Stimulated activated CD8-positive, alpha-beta memory T cell treated with anti-CD3 and anti-CD28 coated beads, Interleukin-4, amount 100 ng/mL, for 1 hour (primary cell): ENCODE results near the gene PLCB3.
"Not testable (repeated sequence)": the region's sequence is repeated elsewhere in the genome, so short reads cannot be mapped to it uniquely, and the experiment has no call there.

ENCODE experiments used
- DNase-seq, 2 donors: peaks; one replicate each; pipeline ENCODE4 v3.0.0-alpha.2; 2020; ENCODE audit warnings: low read depth in 2 of 2, low spot score in 1 of 2

Gene PLCB3

DNA sequence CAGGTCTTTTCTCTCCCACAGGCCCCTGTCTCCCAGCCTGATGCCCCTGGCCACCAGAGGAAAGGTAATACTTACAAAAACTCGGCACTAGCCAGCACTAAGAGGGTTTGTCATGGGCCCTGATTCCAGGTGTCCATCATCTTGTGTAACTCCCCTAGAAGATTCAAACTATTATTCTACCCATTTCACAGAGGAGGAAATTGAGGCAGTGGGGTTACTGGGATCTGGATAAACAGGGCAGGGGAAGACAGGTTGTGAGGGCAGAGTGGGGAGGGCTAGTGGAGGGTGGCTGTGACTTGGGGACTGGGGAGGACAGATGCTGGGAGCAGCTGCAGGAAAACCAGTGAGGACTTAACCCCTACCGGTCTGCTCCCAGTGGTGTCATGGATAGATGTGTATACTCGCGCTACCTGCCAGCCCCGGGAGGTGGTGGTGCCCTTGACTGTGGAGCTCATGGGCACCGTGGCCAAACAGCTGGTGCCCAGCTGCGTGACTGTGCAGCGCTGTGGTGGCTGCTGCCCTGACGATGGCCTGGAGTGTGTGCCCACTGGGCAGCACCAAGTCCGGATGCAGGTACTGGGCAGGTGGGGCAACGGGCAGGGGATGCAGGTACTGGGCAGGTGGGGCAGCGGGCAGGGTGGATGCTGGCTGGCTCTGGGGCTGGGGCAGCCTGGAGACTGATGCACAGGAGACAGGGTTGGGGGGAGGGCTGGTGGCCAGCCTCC, 15.7 kb upstream of the PLCB3 start:
- no peak for DNase-seq

DNA sequence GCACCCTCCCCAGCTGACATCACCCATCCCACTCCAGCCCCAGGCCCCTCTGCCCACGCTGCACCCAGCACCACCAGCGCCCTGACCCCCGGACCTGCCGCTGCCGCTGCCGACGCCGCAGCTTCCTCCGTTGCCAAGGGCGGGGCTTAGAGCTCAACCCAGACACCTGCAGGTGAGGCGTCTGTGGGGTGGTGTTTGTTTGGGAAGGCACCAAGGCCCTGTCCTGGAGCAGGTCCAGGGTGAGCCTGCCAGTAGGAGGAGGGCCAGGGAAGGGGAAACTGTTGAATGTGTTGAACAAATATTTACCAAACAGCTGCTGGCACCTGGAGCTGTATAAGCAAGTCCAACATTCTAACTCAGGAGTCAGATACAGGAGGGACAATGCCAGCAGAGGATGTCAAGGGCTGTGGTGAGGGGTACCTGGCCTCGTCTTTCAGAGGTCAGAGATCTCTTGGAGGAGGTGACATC, 13.8 kb upstream of the PLCB3 start:
- DNase-seq = no peak

DNA sequence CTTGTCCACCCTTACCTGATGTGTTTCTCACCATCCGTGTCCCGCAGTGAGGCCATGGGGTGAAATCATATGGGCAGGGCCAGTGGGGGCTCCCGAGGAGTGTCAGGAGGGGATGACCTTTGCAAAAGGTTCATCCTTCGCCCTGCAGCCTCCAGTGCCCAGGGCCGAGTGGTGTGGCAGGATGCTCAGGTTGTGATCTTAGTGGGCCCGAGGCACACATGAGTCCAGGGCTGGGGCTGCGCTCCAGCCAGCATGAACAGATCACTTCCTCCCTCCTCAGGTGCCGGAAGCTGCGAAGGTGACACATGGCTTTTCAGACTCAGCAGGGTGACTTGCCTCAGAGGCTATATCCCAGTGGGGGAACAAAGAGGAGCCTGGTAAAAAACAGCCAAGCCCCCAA, 13.3 kb upstream of the PLCB3 start:
- DNase-seq = no peak

- no peak for DNase-seq
Measured at GRCh38 chr11:64238999-64239398, 12.3 kb upstream of the PLCB3 start.

GRCh38 chr11:64239662-64240434, 11.5 kb upstream of the PLCB3 start:
- no peak for DNase-seq

DNA sequence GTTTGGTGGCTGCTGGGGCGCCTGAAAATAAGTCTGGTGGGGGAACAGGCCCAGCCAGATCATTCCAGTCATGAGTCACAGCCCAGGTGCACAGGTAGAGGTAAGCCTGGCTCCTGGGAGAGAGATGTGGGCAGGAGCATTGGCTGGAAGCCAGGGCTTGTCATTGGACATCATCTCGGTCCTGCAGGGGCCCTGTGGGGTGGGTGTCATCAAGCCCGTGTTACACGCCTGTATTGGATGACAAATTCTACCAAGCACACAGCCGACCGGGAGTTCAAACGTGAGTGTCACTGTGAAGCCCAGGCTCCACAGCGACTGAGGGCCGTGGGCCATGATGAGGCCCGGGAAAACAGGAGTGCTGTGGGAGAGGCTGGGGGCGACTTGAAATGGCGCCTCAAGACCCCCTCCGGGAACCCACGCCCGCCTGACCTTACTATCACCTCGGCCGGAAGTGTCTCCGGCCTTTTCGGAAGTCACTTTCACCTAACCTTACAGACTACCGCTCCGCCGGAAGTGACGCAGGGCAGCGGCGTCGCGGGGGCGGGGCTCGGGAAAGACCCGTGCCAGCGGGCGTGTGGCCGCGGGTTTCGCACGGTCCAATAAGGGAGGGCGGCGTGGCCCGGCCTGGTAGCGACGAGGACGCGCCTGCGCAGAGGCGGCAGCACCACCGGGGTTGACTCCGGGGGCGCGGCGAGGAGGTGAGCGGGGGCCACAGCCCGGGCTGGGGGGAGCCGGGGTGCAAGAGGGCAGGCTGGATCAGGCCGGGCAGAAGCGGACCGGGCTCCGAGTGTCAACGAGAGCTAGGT, 10.7 kb upstream of the PLCB3 start, which contains the start of gene FKBP2:
Gene FKBP2 (plus strand): TSS at position 661 of the 806 bp plus-strand sequence. CDS start 1,293 bp downstream, outside the sequence.
- peak; percentile 95 to 97 for DNase-seq

DNA sequence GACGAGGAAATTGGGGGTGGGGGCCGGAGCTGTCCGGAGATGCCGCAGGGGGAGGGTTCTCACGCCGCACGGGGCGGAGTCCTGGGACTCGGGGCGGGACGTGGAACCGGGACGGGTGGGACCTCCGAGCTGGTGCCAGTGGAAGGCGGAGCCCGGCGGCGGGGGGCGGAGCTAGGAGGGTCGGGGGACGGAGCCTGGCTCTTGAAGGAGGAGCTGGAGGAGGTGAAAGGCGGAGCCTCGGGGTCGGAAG, 10.2 kb upstream of the PLCB3 start:
- peak; percentile 97 to 99 for DNase-seq

GRCh38 chr11:64241491-64242374, 9.6 kb upstream of the PLCB3 start:
- no peak for DNase-seq

DNA sequence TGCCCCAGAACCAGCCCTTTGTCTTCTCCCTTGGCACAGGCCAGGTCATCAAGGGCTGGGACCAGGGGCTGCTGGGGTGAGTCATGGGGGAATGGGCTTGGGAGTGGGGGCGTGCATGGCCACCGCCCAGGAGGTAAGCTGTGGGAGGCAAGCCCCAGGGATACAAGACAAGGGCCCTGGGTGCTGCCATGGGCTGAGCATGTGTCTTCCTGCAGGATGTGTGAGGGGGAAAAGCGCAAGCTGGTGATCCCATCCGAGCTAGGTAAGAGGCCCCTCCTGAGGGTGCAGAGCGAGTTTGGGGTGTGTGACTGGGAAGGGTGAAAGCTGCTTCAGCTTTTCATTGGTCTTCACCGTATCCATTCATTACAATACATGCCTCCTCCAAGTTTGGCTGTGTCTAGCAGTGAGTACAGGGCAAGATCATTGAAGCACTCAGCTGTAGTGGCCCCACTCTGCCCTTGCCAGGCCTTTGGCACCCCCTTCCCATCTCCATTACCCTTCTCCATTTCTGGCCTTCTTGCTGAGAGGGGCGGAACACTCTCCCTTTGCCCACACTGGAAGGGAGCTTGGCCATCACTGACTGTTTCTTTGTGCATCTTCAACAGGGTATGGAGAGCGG, 8.0 kb upstream of the PLCB3 start:
- DNase-seq = no peak

DNA sequence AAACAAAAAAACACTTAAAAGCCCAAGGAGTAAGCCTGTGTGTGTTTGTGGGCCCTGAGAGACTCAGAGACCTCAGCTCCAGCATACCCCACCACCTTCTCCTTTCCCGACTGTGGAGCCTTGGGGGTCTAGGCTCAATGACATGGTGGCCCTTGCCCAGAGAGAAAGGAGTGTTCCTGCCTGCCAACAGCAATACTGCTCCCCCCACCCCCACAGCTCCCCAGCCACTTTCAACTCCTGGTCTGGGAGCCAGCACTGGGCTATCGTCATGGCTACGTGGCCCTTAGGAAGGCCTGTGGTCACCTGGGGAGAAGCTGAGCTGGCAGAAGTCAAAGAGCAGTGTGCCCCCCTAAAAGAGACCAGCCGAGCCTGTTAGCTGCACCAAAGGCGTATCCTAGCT, 7.2 kb upstream of the PLCB3 start:
- DNase-seq = no peak

- DNase-seq = no peak
Measured at GRCh38 chr11:64244966-64245365, 6.4 kb upstream of the PLCB3 start.

GRCh38 chr11:64245401-64245796, 5.9 kb upstream of the PLCB3 start:
- no peak for DNase-seq

DNA sequence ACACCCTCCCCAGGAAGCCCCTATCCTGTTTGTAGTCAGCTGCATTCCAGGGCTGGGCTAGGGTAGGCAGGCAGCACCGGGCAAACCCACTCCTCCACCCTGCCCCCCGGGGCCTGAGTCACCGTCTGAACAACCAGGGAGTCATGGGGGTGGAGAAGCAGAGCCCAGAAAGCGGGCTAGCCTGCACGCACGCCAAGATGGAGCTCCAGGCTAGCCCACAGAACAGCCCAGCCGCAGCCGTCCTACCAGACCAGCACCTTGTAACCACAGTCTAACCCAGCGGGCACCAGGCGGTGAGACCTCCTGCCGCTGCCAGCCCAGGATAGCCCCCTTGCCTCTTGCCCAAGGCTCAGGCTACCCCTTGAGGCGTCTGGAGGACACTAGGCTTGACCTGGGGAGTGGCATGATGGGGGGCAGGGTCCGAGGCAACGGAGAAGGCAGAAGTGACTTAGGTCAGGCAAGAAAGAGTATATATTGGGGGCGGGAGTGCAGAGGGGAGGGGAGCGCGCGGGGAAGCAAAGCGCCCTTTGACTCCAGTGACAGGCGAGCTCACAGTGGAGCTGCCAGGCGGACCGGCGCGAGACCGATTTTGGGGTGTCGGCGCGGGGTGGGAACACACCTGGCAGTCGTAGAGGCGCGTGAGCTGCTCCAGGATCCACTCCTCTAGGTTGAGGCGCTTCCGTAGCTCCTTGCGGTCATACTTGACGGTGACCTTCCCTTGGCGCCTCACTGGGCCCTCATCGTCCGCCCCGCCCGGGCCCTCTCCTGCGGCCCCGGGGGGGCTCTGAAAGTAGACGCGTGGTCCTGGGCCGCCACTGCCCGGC, 5.3 kb upstream of the PLCB3 start:
- DNase-seq = peak in 1 of 2 donors; percentile 39

GRCh38 chr11:64246621-64246870, 4.8 kb upstream of the PLCB3 start:
- not testable (repeated sequence) for DNase-seq

GRCh38 chr11:64246871-64247728, 4.2 kb upstream of the PLCB3 start, which contains the start of gene PPP1R14B:
Gene PPP1R14B (minus strand): TSS chr11:64246943. CDS start chr11:64246673, 270 bp downstream.
- no peak for DNase-seq

DNA sequence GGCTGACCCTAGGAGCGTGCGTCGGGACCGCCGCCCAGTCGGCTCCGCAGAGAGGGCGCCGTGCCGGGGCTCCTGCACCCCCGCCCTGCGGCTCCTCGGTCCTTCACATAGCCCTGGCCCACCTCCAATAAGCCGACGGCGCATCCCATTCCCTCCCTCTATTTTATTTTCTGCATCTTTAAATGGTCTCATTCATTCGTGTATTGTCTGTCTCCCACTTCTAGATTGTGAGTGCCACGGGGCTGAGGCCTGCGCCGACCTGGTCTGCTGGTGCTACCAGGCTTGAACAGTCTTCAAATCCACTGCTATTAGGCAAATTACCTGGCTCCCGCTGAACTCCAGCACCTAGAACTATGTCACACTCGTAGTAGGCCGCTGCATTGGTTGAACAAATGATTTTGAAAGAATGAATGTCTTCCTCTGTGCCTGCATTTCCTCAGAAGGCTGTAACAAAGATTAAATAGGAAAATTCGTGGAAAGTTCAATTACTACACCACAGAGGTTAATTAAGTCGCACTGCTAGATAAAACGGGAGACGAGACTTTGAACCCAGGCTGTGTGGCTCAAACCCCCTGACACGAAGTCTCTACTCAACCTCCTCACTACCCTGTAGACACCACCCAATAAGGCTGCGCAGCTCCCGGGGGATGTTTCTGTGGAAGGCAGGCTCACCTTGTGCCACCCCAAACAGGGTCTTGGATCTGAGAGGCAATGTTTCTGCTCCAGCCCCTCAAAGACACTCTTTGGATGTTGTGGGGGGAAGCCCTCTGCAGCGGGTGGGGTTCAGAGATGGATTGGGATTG, 3.4 kb upstream of the PLCB3 start:
- no peak for DNase-seq

DNA sequence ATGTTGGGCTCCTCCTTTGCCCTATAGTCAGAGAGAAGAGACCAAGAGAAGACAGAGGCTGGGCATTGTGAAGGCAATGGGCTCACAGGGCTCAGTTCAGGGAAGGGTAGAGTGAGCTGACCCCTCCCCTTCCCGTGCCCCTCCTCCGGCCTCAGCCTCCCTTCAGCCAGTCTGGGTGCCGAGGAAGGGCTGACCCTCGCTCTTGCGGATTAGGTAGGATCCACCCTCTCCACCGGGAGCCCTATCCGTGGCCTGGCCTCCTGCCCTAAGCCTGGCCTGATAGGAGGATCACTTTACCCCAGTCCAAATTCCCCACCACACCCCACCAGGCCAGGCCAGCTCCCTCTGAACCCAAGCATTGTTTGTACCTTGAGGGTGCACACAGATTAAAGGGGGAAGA, 2.8 kb upstream of the PLCB3 start:
- DNase-seq = no peak

- no peak for DNase-seq
Measured at GRCh38 chr11:64249038-64249437, 2.3 kb upstream of the PLCB3 start.
